Tibial nerve (tissue), 4 donors: ENCODE data around the gene CD34. TPM values are rescaled to one million over a fixed set of nuclear protein-coding genes. Genes with fewer than 3 reads are reported as not detected.
A peak's percentile ranks its signal among the peaks of the same experiment; 100 is the strongest.
"Not testable (repeated sequence)": the region's sequence is repeated elsewhere in the genome, so short reads cannot be mapped to it uniquely, and the experiment has no call there.

Source experiments
- DNase-seq, 2 donors: peaks; one replicate each; pipeline ENCODE4 v3.0.0-alpha.2; 2019; ENCODE audit warnings: low spot score in 2 of 2
- H3K27ac ChIP-seq, 4 donors: fragments of 200-600 bp; sonication (generic) in 3 of 4; one replicate each; pipeline ENCODE4 v1.5.1; 2017 to 2019; ENCODE audit warnings: mild to moderate bottlenecking in 1 of 4
- H3K27me3 ChIP-seq, 2 donors: fragments of 200-600 bp; sonication (generic) in 1 of 2; one replicate each; pipeline versions ENCODE4 v1.5.1 to v1.6.0; 2017 to 2019
- H3K36me3 ChIP-seq, 3 donors: fragments of 200-600 bp; sonication (generic); one replicate each; pipeline ENCODE4 v1.5.1; 2018 to 2019
- H3K4me1 ChIP-seq, 4 donors: fragments of 200-600 bp; sonication (generic) in 3 of 4; one replicate each; pipeline ENCODE4 v1.5.1; 2017 to 2019
- H3K4me3 ChIP-seq, 4 donors: fragments of 200-600 bp; sonication (generic) in 3 of 4; one replicate each; pipeline ENCODE4 v1.5.1; 2017 to 2019; ENCODE audit warnings: mild to moderate bottlenecking in 1 of 4, moderate library complexity in 1 of 4
- H3K9me3 ChIP-seq, 4 donors: fragments of 200-600 bp; sonication (generic) in 3 of 4; one replicate each; pipeline ENCODE4 v1.5.1; 2017 to 2019
- EP300 ChIP-seq, 2 donors: sonication (generic); formaldehyde crosslinking; IDR thresholded peaks; one replicate each; pipeline ENCODE4 v1.6.1; 2017; ENCODE audit warnings: antibody characterized with exemption in 2 of 2, mild to moderate bottlenecking in 1 of 2
- POLR2A ChIP-seq, 2 donors: fragments of 450-650 bp; IDR thresholded peaks; one replicate each; pipeline ENCODE4 v1.6.1; 2017; ENCODE audit warnings: antibody characterized with exemption in 2 of 2, mild to moderate bottlenecking in 2 of 2, moderate library complexity in 2 of 2
- WGBS, 2 donors: methylation state at CpG; one replicate each; pipeline ENCODE4 v1.1.5; 2018; 5-methylcytosine and 5-hydroxymethylcytosine counted together
- total RNA-seq, 4 donors: library from RNA; depleted of rRNA; stranded (reverse); fragments of >200 nt; gene quantifications; one replicate each; pipeline ENCODE4 v1.1.0, GENCODE V29; 2016
- TF ChIP-seq, protein P1 (sequence below), 5 experiments: fragments of 200-600 bp in 3 of 5; fragments of 450-650 bp in 2 of 5; sonication (generic) in 3 of 5; IDR thresholded peaks; one replicate each; pipeline ENCODE4 v1.5.1; 2016 to 2019; ENCODE audit warnings: antibody characterized with exemption in 5 of 5, mild to moderate bottlenecking in 3 of 5, moderate library complexity in 2 of 5

The CD34 gene
- total RNA-seq, 4 donors from 2014 or later, result 38.5 to 73.7 (median 55.3) TPM

- 88 to 93% methylated on average over 1 of the region's 1 CpG for WGBS, 2 donors
- H3K4me1 ChIP-seq, result peaks cover 0 to 38% (median 13%) of the 10 kb centered on the region in 4 donors
- H3K4me3 ChIP-seq, result no peak overlapping the region
- no peak for DNase-seq
- TF ChIP-seq, protein P1, sequence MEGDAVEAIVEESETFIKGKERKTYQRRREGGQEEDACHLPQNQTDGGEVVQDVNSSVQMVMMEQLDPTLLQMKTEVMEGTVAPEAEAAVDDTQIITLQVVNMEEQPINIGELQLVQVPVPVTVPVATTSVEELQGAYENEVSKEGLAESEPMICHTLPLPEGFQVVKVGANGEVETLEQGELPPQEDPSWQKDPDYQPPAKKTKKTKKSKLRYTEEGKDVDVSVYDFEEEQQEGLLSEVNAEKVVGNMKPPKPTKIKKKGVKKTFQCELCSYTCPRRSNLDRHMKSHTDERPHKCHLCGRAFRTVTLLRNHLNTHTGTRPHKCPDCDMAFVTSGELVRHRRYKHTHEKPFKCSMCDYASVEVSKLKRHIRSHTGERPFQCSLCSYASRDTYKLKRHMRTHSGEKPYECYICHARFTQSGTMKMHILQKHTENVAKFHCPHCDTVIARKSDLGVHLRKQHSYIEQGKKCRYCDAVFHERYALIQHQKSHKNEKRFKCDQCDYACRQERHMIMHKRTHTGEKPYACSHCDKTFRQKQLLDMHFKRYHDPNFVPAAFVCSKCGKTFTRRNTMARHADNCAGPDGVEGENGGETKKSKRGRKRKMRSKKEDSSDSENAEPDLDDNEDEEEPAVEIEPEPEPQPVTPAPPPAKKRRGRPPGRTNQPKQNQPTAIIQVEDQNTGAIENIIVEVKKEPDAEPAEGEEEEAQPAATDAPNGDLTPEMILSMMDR (IDR thresholded peaks at IDR 0.05), result no peak
- TF ChIP-seq EP300 (IDR thresholded peaks at IDR 0.05) (no peak), POLR2A (IDR thresholded peaks at IDR 0.05) (no peak)
- H3K27me3 ChIP-seq, result no peaks in the 10 kb centered on the region
- H3K9me3 ChIP-seq, result no peaks in the 10 kb centered on the region
- H3K36me3 ChIP-seq, result no peaks in the 10 kb centered on the region
- no peak overlapping the region for H3K27ac ChIP-seq
Observed at GRCh38 chr1:207926984-207927383, 16.1 kb upstream of the CD34 start.

GRCh38 chr1:207925969-207926368 is 15.0 kb upstream of the CD34 start:
- H3K36me3 ChIP-seq, DNase-seq, H3K9me3 ChIP-seq, H3K27me3 ChIP-seq, H3K4me3 ChIP-seq: not testable (repeated sequence)
- Histone ChIP-seq H3K27ac (peak overlapping the region in 1 of 4 donors; percentile 72), H3K4me1 (peaks cover 0 to 39% (median 13%) of the 10 kb centered on the region in 4 donors)
- 95 to 99% methylated on average over 3 of the region's 3 CpGs for WGBS, 2 donors

- H3K27me3 ChIP-seq, result no peaks in the 10 kb centered on the region
- no peaks in the 10 kb centered on the region for H3K36me3 ChIP-seq
- H3K9me3 ChIP-seq, result no peaks in the 10 kb centered on the region
- WGBS, 2 donors, result 21 to 28% methylated on average over 8 of the region's 8 CpGs
- peak in 1 of 2 donors; percentile 26 for DNase-seq
- H3K4me3 ChIP-seq, result no peak overlapping the region
- H3K27ac ChIP-seq, result peak overlapping the region in 2 of 4 donors; percentile 31 to 72
- H3K4me1 ChIP-seq, result peaks cover 0 to 44% (median 13%) of the 10 kb centered on the region in 4 donors
- peak in 1 of 2 donors; percentile 63 for TF ChIP-seq EP300 (IDR thresholded peaks at IDR 0.05)
- TF ChIP-seq, protein P1 (IDR thresholded peaks at IDR 0.05), result no peak
Observed at GRCh38 chr1:207925210-207925609, 14.3 kb upstream of the CD34 start.

DNA sequence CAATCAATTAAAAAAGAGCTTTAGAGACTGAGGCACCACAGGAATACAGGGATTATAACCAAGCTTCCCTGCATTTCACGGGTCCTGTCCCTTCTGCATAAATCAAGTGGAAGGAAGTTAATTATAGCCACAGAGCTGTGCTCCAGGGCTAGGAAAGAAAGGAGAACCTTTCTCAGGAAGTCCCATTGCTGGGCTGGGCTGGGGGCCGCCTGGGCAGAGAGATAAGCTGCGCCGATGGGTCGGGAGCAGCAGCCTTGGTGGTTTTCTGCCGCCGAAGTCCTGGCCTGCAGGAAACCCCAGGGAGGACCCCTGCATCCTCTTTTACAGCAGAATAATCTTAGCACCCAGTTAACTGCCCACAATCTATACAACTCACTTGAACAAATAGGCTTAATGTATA is 12.6 kb upstream of the CD34 start:
- no peaks in the 10 kb centered on the region for H3K27me3 ChIP-seq
- no peaks in the 10 kb centered on the region for H3K36me3 ChIP-seq
- H3K4me1 ChIP-seq, result peaks cover 0 to 59% (median 18%) of the 10 kb centered on the region in 4 donors
- TF ChIP-seq EP300 (IDR thresholded peaks at IDR 0.05) (no peak), POLR2A (IDR thresholded peaks at IDR 0.05) (no peak)
- TF ChIP-seq, protein P1 (IDR thresholded peaks at IDR 0.05), result no peak
- H3K27ac ChIP-seq, result peak overlapping the region in 2 of 4 donors; percentile 11 to 50
- DNase-seq, result no peak
- WGBS, 2 donors, result 72 to 78% methylated on average over 7 of the region's 7 CpGs
- no peaks in the 10 kb centered on the region for H3K9me3 ChIP-seq
- no peak overlapping the region for H3K4me3 ChIP-seq

DNA sequence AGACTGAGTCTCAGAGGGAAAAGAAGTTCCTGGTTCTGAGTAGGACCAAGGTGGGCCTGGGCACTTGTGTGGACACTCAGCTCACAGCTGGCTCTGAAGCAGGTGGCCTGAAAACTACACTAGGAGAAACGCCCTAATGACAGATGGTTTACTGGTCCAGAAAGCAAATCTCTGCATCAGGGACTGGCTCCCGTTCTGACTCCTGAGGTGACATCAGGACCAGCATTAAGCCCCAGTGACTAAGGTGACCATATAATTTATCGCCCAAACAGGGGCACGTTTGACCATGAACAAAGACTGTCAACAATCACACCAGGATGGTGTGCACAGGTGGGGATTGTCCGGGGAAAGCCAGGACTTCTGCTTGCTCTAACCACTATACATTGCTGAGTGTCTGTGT is 12.2 kb upstream of the CD34 start:
- Histone ChIP-seq H3K9me3 (no peaks in the 10 kb centered on the region), H3K4me1 (peaks cover 0 to 63% (median 20%) of the 10 kb centered on the region in 4 donors), H3K27me3 (no peaks in the 10 kb centered on the region), H3K27ac (peak overlapping the region in 2 of 4 donors; percentile 50 to 59), H3K36me3 (no peaks in the 10 kb centered on the region), H3K4me3 (no peak overlapping the region)
- TF ChIP-seq, protein P1 (IDR thresholded peaks at IDR 0.05), result no peak
- TF ChIP-seq EP300 (IDR thresholded peaks at IDR 0.05), result no peak
- TF ChIP-seq POLR2A (IDR thresholded peaks at IDR 0.05), result no peak
- WGBS, 2 donors, result 66 to 77% methylated on average over 5 of the region's 5 CpGs
- DNase-seq, result no peak

GRCh38 chr1:207922554-207922953 is 11.6 kb upstream of the CD34 start:
- WGBS, 2 donors, result 18 to 23% methylated on average over 8 of the region's 8 CpGs
- TF ChIP-seq, protein P1 (IDR thresholded peaks at IDR 0.05), result no peak
- TF ChIP-seq EP300 (IDR thresholded peaks at IDR 0.05), result no peak
- TF ChIP-seq POLR2A (IDR thresholded peaks at IDR 0.05), result no peak
- Histone ChIP-seq H3K4me1 (peaks cover 0 to 63% (median 21%) of the 10 kb centered on the region in 4 donors), H3K9me3 (no peaks in the 10 kb centered on the region), H3K4me3 (no peak overlapping the region), H3K36me3 (no peaks in the 10 kb centered on the region), H3K27ac (peak overlapping the region in 2 of 4 donors; percentile 50 to 59), H3K27me3 (no peaks in the 10 kb centered on the region)
- DNase-seq, result no peak
